T-helper 22 cell (primary cell): ENCODE data around the gene RD3L.

Experiments used
- DNase-seq: peaks from one replicate; pipeline ENCODE4 v3.0.0-alpha.2; 2020; ENCODE audit warnings: low read depth

The RD3L gene

GRCh38 chr14:103894034-103894722, 48.2 kb downstream of the RD3L start:
- DNase-seq, result no peak

- DNase-seq, result no peak
Observed at GRCh38 chr14:103892247-103892646, 50.1 kb downstream of the RD3L start.

GRCh38 chr14:103891667-103892215, 50.6 kb downstream of the RD3L start:
- DNase-seq, result no peak

GRCh38 chr14:103890821-103891666, 51.3 kb downstream of the RD3L start:
- DNase-seq, result no peak
